Measurements from ENCODE around the gene HOXC6. TPM values are rescaled to one million over a fixed set of nuclear protein-coding genes. Genes with fewer than 3 reads are reported as not detected.

HOXC6 gene
- total RNA-seq, 2 donors from 2014 or later, result 0.15 TPM; not detected in 1

DNA sequence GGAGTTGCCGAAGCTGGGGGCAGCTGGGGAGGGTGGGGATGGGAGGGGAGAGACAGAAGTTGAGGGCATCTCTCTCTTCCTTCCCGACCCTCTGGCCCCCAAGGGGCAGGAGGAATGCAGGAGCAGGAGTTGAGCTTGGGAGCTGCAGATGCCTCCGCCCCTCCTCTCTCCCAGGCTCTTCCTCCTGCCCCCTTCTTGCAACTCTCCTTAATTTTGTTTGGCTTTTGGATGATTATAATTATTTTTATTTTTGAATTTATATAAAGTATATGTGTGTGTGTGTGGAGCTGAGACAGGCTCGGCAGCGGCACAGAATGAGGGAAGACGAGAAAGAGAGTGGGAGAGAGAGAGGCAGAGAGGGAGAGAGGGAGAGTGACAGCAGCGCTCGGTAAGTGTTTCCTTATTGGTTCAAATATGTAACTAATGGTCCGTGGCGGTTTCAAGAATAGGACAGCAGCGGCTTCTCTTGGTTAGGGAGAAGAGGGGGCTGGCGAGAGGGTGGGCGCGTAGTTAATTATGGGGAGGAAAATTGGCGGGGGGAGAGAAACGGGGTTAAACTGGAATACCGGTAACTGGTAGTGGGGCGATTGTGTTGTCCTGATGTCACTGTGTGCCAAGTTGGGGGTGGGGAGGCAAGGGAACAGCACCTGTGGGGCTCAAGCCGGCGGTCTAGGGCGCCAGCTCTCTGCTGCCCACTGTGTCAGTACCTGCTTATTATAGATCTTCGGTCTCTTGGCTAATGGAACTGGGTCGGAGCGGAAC, 11.0 kb upstream of the HOXC6 start:
- intact Hi-C loops (cut with DNase I), result no loop called here
- Histone ChIP-seq H3K4me1 (peaks cover 6% of the 10 kb centered on the region), H3K4me3 (peak overlapping the region; percentile 21), H3K9ac (ENCODE audit: low read depth in 2 of 2, low read length in 2 of 2) (peak overlapping the region; percentile 40 to 73), H3K27me3 (peaks cover 97% of the 10 kb centered on the region), H3K27ac (no peak overlapping the region), H3K9me3 (no peaks in the 10 kb centered on the region), H3K36me3 (no peaks in the 10 kb centered on the region)
- no peak for DNase-seq
- TF ChIP-seq, protein P1, sequence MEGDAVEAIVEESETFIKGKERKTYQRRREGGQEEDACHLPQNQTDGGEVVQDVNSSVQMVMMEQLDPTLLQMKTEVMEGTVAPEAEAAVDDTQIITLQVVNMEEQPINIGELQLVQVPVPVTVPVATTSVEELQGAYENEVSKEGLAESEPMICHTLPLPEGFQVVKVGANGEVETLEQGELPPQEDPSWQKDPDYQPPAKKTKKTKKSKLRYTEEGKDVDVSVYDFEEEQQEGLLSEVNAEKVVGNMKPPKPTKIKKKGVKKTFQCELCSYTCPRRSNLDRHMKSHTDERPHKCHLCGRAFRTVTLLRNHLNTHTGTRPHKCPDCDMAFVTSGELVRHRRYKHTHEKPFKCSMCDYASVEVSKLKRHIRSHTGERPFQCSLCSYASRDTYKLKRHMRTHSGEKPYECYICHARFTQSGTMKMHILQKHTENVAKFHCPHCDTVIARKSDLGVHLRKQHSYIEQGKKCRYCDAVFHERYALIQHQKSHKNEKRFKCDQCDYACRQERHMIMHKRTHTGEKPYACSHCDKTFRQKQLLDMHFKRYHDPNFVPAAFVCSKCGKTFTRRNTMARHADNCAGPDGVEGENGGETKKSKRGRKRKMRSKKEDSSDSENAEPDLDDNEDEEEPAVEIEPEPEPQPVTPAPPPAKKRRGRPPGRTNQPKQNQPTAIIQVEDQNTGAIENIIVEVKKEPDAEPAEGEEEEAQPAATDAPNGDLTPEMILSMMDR (IDR thresholded peaks at IDR 0.05), result no peak

DNA sequence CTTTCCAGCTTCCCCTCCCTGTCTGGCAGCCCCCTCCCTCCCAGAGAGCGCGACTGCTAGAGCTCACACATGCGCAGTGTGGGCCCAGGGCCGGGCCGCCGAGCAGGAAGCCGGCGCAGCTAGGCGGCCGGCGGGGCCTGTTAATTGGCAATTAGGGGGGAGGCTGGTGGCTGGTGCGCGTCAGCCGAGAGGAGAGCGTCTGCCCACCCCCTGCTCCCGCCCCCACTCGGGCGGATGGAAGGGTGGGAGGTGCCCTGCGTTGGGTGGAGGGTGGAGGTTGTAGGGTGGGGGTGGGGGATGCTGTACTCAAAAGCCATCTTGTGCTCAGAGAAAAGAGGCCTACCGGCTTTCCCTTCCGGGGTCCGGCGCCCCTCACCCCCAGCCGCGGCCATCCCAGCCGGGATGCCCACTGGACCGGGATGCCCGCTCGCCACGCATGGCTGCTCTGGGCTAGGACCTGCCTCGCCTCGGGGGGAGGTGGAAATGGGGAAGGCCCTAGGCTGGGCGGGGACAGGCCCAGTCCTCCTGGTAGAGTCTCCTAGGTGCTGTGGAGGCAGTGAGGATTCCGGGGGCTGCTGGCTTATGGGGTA, 10.3 kb upstream of the HOXC6 start:
- peak; percentile 36 for DNase-seq
- Histone ChIP-seq H3K36me3 (no peaks in the 10 kb centered on the region), H3K27ac (no peak overlapping the region), H3K4me3 (peak overlapping the region; percentile 21), H3K9ac (ENCODE audit: low read depth in 2 of 2, low read length in 2 of 2) (peak overlapping the region; percentile 40 to 73), H3K9me3 (no peaks in the 10 kb centered on the region), H3K4me1 (peaks cover 6% of the 10 kb centered on the region), H3K27me3 (peaks cover 96% of the 10 kb centered on the region)
- intact Hi-C loops (cut with DNase I), result no loop called here
- TF ChIP-seq, protein P1 (IDR thresholded peaks at IDR 0.05), result no peak

DNA sequence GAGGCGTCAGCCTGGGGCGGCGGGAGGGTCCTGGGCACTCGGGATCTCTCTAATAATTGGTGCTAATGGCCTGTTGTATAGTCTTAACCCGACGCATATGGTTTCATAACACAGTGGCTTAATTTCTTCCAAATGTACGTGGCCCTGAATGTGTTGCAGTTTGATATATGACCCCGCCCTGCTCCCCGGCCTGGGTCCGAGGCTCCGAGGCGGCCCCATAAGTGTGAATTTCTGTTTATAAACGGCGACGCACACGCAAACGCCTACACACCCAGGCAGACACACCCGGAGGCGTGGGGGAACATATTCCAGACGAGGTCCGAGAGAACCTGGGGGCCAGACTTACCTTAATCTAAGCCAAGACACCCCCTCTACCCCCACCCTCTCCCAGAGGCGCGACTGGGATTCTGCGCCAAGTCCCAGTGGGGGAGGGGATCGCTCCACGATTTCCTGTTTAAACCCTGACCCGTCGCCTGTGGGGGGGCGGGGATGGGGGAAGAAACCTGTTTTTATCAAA, 9.7 kb upstream of the HOXC6 start:
- intact Hi-C loops (cut with DNase I), result no loop called here
- no peaks in the 10 kb centered on the region for H3K9me3 ChIP-seq
- H3K9ac ChIP-seq (ENCODE audit: low read depth in 2 of 2, low read length in 2 of 2), result peak overlapping the region in 1 of 2 donors; percentile 73
- H3K4me3 ChIP-seq, result no peak overlapping the region
- peaks cover 6% of the 10 kb centered on the region for H3K4me1 ChIP-seq
- no peak overlapping the region for H3K27ac ChIP-seq
- no peak for DNase-seq
- peaks cover 96% of the 10 kb centered on the region for H3K27me3 ChIP-seq
- TF ChIP-seq, protein P1 (IDR thresholded peaks at IDR 0.05), result no peak
- no peaks in the 10 kb centered on the region for H3K36me3 ChIP-seq

DNA sequence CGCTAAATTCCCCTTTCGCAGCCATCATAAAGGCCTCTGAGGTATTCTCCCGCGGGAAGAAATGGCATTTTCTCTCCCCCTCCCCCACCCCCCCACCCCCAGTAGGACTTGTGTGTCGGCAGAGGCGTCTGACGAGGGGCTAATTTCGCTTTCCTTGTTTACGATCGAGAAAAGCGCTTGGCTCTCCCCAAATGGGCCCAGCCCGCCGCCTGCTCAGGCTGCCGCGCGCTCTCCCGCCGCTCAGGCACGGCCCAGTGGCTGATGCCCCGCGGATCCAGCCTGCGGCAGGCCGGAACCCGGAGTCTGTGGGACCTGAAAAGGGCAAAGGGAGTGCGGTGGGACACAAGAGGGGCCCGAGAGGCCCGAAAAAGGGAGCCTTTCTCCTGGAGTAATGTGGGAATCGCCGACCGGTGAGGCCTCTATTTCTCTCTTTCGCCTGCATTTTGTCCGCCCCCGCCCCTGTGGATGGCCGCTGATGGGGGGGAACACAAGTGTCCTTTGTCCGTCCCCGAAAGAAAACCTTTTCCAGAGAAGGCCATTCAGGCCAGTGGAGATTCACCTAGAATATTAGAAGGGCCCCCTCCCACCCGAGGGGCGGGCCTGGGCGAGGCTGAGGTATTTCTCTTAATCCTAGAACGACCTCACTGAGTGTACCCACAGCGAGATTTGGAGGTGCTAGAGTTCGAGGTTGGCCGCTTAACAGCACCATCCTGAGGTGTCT, 9.0 kb upstream of the HOXC6 start:
- no peak overlapping the region for H3K4me3 ChIP-seq
- peak overlapping the region in 1 of 2 donors; percentile 24 for H3K9ac ChIP-seq (ENCODE audit: low read depth in 2 of 2, low read length in 2 of 2)
- TF ChIP-seq, protein P1 (IDR thresholded peaks at IDR 0.05), result no peak
- H3K9me3 ChIP-seq, result no peaks in the 10 kb centered on the region
- no peak for DNase-seq
- H3K4me1 ChIP-seq, result peaks cover 6% of the 10 kb centered on the region
- H3K27me3 ChIP-seq, result peaks cover 98% of the 10 kb centered on the region
- intact Hi-C loops (cut with DNase I), result no loop called here
- H3K36me3 ChIP-seq, result no peaks in the 10 kb centered on the region
- H3K27ac ChIP-seq, result no peak overlapping the region

DNA sequence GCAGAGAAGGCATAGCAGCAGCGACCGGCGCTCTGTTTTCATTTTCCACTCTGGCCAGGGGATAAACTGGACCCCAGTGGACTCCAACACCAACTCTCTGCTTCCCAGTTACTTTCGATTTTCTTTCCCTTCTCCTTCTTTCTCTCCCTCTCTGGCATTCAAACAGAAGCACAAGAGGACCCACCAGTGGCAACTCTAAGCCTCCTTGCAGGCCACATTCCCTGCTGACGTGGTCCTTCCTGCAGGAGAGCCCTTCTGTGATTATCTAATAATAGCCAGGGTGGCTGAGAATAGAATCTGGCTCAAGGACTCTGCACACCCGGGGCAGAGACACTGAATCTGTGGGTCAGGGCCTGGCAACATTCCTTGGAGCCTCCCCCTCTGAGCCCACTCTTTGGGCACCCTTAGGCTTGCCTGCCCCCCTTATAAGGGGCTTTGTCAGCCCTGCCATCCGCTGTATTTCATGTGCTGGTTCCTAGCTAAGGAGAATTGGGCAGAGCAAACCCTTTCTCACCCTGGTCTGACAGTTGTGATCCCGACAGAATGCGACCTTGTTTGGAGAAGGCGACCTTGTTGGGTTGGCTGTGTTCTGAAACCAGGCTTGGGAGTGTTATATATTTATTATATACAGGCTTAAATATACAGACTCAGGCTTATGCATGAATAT, 8.2 kb upstream of the HOXC6 start:
- peaks cover 97% of the 10 kb centered on the region for H3K27me3 ChIP-seq
- intact Hi-C loops (cut with DNase I), result no loop called here
- peaks cover 6% of the 10 kb centered on the region for H3K4me1 ChIP-seq
- H3K36me3 ChIP-seq, result no peaks in the 10 kb centered on the region
- no peak overlapping the region for H3K27ac ChIP-seq
- DNase-seq, result no peak
- TF ChIP-seq, protein P1 (IDR thresholded peaks at IDR 0.05), result no peak
- H3K9ac ChIP-seq (ENCODE audit: low read depth in 2 of 2, low read length in 2 of 2), result no peak overlapping the region
- H3K4me3 ChIP-seq, result no peak overlapping the region
- no peaks in the 10 kb centered on the region for H3K9me3 ChIP-seq

Data from colonic mucosa (tissue), 4 donors.